GM12874 (cell line): ENCODE results near the gene HCAR1.

Source experiments
- CTCF ChIP-seq: IDR thresholded peaks from 2 replicates; pipeline ENCODE4 v1.5.1; 2011; ENCODE audit warnings: low read depth, mild to moderate bottlenecking, control low read depth, low read length, moderate library complexity; ENCODE audit not compliant: insufficient read depth

The HCAR1 gene

GRCh38 chr12:122730215-122731014, at the start of gene HCAR1:
HCAR1 (minus strand) TSS chr12:122730844; CDS start chr12:122730339, 505 bp downstream.
- no peak for TF ChIP-seq CTCF

- TF ChIP-seq CTCF = no peak
Measured at GRCh38 chr12:122757568-122757967, 26.9 kb upstream of the HCAR1 start.

GRCh38 chr12:122754790-122755189, 24.1 kb upstream of the HCAR1 start:
- no peak for TF ChIP-seq CTCF

- TF ChIP-seq CTCF = no peak
Measured at GRCh38 chr12:122753319-122753650, 22.6 kb upstream of the HCAR1 start.

GRCh38 chr12:122752464-122753318, 22.0 kb upstream of the HCAR1 start, which contains the start of gene DENR:
DENR (plus strand) TSS chr12:122752824; CDS start chr12:122753702, 878 bp downstream.
- peak; percentile 97 for TF ChIP-seq CTCF

- no peak for TF ChIP-seq CTCF
Measured at GRCh38 chr12:122749569-122750332, 19.1 kb upstream of the HCAR1 start.
